ENCODE results near the gene CAPN2.
A peak's percentile ranks its signal among the peaks of the same experiment; 100 is the strongest.

CAPN2 gene

DNA sequence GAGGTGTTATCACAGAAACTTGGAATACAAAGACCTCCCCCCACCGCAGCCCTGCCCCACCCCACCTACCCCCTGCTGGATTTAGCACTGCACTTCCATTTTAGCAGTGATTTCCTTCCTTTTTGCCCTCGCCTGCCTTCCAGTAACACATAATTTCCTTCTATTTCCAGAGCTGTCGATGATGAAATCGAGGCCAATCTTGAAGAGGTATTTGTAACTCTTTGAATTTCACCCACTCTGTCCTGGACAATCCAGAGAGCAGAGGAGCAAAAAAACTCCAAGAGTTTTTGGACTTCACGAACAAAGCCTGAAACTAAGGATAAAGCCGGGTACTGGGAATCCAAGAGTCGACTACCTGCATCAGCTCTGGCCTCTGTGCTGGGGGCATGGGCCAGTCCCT lies 49.1 kb downstream of the CAPN2 start:
- no peak for DNase-seq (ENCODE audit: low read depth)

DNA sequence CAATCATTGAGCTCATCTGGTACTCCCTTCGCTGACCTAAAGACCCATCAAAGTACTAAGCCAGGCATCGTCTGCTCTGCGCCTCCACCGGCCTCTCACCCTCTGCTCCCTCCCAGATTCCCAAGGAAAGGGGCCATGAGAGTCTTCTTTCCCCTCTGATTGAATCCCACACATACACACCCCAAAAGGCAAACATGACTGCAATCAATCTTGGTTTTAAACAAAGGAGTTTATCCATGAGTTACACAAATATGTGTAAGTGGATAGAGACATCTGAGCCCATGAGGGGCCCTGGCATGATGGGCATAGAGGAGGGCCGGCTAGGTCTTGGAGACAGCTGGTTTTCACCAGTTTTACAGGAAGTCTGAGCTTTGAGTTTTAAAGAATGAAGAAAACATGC lies 50.9 kb downstream of the CAPN2 start:
- no peak for DNase-seq (ENCODE audit: low read depth)

GRCh38 chr1:223763881-223764280 lies 51.5 kb downstream of the CAPN2 start:
- no peak for DNase-seq (ENCODE audit: low read depth)

GRCh38 chr1:223765036-223765718 lies 52.8 kb downstream of the CAPN2 start:
- no peak for DNase-seq (ENCODE audit: low read depth)

DNA sequence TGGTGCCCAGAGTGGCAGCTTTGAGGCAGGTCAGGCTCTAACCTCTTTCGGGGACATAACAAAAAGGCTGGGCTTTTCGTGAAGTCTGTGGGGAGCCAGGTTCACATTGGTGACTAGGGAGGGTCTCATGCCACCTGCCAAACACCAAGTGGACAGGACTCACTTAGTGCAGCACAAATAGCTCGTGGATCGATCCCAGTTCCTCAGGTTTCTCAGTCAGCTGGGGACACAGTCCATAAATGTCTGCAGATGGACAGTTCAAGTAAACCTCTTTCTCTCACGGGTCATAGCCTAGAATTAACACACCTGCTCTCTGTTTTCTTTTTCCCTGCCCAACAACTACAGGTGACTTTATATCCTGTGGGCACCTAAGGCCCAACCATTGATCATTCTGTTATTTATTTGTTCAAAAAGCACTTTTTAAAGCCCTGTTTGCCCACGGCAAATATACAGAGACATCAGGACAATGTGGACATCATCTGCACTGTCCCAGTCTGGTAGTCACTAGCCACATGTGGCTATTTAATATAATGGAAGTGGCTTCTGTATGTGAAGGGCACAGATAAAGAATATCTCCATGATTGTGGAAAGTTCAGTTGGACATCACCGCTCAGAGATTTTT lies 53.5 kb downstream of the CAPN2 start:
- no peak for DNase-seq (ENCODE audit: low read depth)

DNA sequence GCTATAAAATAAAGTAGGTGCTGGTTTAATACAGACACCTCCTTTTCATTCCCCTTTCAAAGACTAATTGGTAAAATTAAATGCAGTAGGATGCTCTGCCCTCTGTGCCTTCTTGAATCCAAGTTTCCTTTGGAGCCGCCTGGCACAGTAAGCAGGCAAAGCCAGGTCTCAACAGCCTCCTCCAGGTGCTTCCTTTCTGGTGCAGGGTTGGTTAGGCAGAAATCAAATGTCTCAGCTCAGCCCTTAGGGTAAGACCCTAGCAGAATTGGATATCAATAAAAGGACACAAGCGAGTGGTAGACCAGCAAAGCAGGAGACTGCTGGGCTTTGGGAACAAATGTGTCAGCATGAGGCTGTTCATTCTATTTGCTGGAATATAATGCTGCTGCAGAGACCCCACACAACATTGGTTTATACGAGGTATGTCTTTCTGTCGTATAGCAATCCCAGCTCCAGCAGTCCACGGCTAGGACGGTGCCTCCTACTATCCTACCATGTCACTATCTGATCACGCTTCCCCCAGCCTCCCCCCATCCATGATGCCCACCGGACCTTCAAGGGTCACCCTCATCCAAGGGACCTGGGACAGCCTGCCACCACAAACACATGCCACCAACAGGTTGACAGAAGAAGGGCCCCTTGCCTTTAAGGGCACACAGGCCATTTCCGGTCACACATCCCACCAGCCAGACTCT lies 58.4 kb downstream of the CAPN2 start:
- DNase-seq (ENCODE audit: low read depth), result no peak

GRCh38 chr1:223771469-223771813 lies 59.1 kb downstream of the CAPN2 start:
- no peak for DNase-seq (ENCODE audit: low read depth)

- no peak for DNase-seq (ENCODE audit: low read depth)
These were observed 59.8 kb downstream of the CAPN2 start for GRCh38 chr1:223771814-223772770.

DNA sequence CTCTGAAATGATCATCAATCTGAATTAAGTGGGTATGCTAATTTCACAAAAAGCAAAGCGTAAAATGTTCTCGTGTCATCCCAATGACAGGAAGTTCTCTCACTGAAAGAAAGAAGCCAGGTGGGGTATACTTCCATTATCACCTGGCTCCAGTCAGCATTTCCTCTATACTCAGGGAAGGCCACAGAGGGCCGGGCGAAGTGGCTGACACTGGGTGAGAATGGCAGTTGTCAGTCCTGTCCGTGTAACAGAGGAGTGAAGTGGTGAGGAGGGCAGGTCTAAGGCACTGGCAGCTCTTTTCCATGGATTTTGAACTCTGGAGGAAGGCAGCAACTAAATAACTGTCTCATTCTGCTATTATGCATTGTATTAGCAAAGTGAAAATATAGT lies 60.4 kb downstream of the CAPN2 start:
- DNase-seq (ENCODE audit: low read depth), result no peak

DNA sequence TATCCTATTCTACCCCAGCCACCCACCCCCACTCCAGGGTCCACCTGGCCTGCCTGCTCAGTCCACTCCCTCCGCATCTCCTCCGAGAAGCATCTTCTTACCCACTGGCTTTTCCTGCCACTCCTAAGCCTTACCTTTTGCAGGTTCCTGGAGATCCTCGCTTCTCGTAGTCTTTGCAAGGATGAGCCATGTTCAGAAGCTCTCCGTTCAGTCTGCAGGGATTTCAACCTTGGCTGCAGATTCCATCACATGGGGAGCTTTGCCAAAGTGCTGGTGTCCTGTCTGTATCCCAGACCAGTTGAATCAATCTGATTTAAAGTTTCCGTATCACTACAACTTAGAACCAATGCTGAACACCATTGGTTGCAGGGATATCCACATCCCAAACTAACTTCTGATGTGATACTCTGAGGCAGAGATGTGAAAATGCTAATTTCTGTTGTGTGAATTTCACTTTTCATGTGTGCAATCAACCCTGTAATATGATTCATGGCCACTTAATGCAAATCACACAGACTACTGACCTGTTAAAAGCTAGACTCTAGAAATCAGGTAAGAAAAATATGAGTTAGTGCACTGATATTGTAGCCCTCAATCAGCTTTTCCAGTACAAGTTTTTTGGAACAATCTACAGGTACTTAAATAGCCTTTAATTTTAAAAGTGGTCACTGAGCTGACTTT lies 61.9 kb downstream of the CAPN2 start:
- DNase-seq (ENCODE audit: low read depth), result no peak

GRCh38 chr1:223775054-223775453 lies 62.7 kb downstream of the CAPN2 start:
- no peak for DNase-seq (ENCODE audit: low read depth)

- DNase-seq (ENCODE audit: low read depth), result no peak
These were observed 63.4 kb downstream of the CAPN2 start for GRCh38 chr1:223775711-223776074.

DNA sequence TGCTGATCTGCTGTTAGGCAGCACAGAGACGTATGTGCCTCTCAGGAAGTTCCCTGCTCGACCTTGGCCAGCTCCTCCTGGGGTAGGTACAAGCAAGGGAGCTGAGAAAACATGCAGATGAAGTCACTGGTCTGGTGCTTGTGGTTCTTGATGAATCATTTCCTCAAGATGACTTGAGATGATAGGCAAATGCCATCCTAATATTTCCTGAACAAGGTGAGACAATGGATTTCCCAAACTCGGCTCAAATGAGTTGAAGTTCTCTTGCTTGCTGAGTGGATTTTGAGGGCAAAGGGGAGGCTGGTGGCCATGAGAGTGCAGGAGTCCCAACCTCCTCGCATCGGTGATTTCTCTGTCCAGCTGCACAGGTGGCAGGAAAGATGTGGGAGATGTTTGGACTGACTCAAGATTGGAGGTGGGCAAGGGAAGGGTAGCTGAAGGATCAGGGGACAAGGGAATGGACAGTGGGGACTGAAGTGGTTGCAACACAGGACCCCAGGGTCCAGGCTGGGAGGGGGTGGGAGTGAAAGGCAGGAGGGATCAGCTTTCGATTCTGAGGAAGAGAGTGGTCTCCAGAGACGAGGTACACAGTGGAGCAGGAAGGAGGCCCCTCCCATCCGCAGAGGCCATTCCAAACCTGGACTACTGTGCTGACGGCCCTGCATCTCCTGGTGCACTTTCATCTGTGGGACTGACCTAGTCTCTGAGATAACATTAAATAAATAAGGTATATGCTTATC lies 63.9 kb downstream of the CAPN2 start:
- DNase-seq (ENCODE audit: low read depth), result peak; percentile 28

DNA sequence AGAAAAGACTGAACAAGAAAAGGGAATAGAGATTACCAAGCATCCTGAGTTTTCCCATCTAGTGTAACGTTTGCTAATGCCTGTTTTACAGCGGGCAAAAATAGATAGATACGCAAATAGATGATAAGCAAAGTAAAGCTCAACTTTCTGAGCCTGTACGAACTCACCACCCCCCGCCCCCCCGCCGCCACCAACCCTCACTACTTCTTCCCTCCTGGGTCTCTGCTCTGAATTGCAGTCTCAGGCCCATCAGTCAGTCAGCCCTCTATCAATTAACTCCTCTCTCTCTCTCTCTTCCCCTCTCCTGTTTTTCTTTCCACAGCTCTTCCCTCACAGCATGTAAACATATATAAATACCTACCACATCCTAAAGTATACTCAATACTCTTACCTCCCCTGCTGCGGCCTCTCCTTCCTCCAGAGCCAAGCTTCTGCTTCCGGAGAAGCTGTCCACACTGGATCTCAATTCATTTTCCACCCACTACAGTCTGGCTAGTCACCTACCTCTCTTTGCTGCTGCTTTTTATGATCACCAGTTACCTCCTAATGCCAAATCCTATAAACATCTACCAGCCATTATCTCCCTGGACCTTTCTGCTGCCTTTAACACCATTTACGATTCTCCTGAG lies 64.6 kb downstream of the CAPN2 start:
- no peak for DNase-seq (ENCODE audit: low read depth)

DNA sequence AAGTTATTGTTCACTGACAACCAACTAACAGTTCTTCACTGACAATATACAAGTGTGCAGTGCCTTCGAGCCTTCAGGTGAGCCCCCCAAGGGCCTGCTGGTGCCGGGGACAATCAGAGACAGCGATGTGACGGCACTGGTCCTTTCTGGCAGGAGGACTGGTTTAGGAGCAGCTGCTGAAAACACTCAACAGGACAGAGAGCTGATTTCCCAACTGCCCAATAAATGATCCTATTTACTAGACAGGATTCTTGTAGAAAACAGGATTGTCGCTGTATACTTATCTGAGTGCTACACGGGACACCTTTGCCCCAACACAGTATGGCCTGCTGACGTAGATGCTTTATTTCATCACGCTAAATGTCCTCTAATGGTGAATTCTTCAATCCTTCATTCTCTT lies 68.0 kb downstream of the CAPN2 start:
- no peak for DNase-seq (ENCODE audit: low read depth)

DNA sequence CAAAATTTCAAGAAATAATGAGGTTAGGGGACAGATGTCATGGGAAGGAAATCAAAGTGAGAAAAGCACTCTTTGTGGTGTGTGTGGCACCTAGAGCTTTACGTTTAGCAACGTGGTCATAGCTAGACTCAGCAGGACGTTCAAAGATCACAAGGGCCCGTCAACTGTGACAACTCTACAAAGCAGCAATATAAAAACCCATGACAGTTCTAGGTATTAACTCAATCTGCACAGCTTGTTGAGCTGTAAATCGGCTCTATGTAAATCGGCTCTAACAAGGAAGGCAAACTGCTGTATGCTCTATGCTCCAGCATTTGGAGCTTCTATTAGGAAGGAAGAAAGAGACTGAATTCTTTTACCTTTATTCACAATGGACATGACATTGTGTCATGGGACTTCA lies 68.6 kb downstream of the CAPN2 start:
- no peak for DNase-seq (ENCODE audit: low read depth)

- DNase-seq (ENCODE audit: low read depth), result no peak
These were observed 71.3 kb downstream of the CAPN2 start for GRCh38 chr1:223783676-223784075.

DNA sequence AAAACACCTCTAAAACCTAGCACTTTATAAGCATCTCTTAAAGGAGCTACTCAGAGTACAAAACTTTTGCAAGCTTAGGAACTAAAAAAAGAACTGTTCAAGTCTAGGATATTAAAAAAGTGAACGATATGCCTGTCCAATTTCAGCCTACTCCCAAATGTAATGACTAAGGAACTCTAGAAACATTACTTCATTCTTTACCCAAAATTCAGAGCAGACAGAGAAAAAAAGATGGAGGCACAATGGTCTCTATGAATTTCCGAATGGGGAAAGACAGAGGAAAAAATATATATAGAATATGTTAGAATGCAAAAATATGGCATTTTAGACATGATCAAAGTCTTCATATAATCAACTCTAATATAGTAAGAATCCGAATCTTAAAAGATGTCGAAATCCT lies 72.2 kb downstream of the CAPN2 start:
- no peak for DNase-seq (ENCODE audit: low read depth)

GRCh38 chr1:223785808-223786207 lies 73.5 kb downstream of the CAPN2 start:
- DNase-seq (ENCODE audit: low read depth), result no peak

GRCh38 chr1:223788746-223789415 lies 76.5 kb downstream of the CAPN2 start:
- no peak for DNase-seq (ENCODE audit: low read depth)
